Vagina (tissue), 2 donors: ENCODE measurements around the gene MAP2K7.

Source experiments
- POLR2A ChIP-seq, 2 donors: fragments of 450-650 bp; IDR thresholded peaks; one replicate each; pipeline ENCODE4 v1.6.1; 2017; ENCODE audit warnings: antibody characterized with exemption in 2 of 2, mild to moderate bottlenecking in 2 of 2, moderate library complexity in 2 of 2
- TF ChIP-seq, protein P1 (sequence below), 3 experiments: fragments of 450-650 bp in 2 of 3; fragments of 200-600 bp in 1 of 3; sonication (generic) in 1 of 3; IDR thresholded peaks; one replicate each; pipeline ENCODE4 v1.5.1; 2017 to 2019; ENCODE audit warnings: antibody characterized with exemption in 3 of 3, mild to moderate bottlenecking in 2 of 3, moderate library complexity in 2 of 3

- TF ChIP-seq, protein P1, sequence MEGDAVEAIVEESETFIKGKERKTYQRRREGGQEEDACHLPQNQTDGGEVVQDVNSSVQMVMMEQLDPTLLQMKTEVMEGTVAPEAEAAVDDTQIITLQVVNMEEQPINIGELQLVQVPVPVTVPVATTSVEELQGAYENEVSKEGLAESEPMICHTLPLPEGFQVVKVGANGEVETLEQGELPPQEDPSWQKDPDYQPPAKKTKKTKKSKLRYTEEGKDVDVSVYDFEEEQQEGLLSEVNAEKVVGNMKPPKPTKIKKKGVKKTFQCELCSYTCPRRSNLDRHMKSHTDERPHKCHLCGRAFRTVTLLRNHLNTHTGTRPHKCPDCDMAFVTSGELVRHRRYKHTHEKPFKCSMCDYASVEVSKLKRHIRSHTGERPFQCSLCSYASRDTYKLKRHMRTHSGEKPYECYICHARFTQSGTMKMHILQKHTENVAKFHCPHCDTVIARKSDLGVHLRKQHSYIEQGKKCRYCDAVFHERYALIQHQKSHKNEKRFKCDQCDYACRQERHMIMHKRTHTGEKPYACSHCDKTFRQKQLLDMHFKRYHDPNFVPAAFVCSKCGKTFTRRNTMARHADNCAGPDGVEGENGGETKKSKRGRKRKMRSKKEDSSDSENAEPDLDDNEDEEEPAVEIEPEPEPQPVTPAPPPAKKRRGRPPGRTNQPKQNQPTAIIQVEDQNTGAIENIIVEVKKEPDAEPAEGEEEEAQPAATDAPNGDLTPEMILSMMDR (IDR thresholded peaks at IDR 0.05): no peak
- TF ChIP-seq POLR2A (IDR thresholded peaks at IDR 0.05): no peak
Measured at GRCh38 chr19:7930765-7931164, 27.1 kb downstream of the MAP2K7 start.
